GM19467 (cell line): Measurements from ENCODE around the gene C19orf33.
"Not testable (repeated sequence)": the region's sequence is repeated elsewhere in the genome, so short reads cannot be mapped to it uniquely, and the experiment has no call there.

Experiments used
- ATAC-seq: cut with Tn5 transposase; IDR thresholded peaks from one replicate; pipeline ENCODE4 v1.9.1; 2021; ENCODE audit warnings: mild to moderate bottlenecking, moderate library complexity; ENCODE audit not compliant: unreplicated experiment

Gene C19orf33

GRCh38 chr19:38335949-38336637 lies 32.0 kb downstream of the C19orf33 start:
- ATAC-seq = peak; percentile 69

- ATAC-seq = peak; percentile 48
Observed at GRCh38 chr19:38336638-38337359, 32.7 kb downstream of the C19orf33 start.

- ATAC-seq = no peak
Observed at GRCh38 chr19:38337360-38337653, 33.3 kb downstream of the C19orf33 start.

- not testable (repeated sequence) for ATAC-seq
Observed at GRCh38 chr19:38339011-38339410, 35.0 kb downstream of the C19orf33 start.

- ATAC-seq = no peak
Observed at GRCh38 chr19:38340927-38341326, 36.9 kb downstream of the C19orf33 start.

GRCh38 chr19:38346837-38347236 lies 42.8 kb downstream of the C19orf33 start:
- ATAC-seq = no peak

GRCh38 chr19:38350883-38351282 lies 46.8 kb downstream of the C19orf33 start:
- ATAC-seq = no peak

GRCh38 chr19:38351865-38352395 lies 47.9 kb downstream of the C19orf33 start:
- ATAC-seq = no peak

- ATAC-seq = no peak
Observed at GRCh38 chr19:38352611-38353010, 48.6 kb downstream of the C19orf33 start.
